NCI-H1694 (cell line): Measurements from ENCODE around the gene CNTNAP3B.
"Not testable (repeated sequence)": the region's sequence is repeated elsewhere in the genome, so short reads cannot be mapped to it uniquely, and the experiment has no call there.

ENCODE experiments used
- DNase-seq: peaks from one replicate; lab custom pipeline; 2025; lab: John Stamatoyannopoulos, UW

The CNTNAP3B gene

DNA sequence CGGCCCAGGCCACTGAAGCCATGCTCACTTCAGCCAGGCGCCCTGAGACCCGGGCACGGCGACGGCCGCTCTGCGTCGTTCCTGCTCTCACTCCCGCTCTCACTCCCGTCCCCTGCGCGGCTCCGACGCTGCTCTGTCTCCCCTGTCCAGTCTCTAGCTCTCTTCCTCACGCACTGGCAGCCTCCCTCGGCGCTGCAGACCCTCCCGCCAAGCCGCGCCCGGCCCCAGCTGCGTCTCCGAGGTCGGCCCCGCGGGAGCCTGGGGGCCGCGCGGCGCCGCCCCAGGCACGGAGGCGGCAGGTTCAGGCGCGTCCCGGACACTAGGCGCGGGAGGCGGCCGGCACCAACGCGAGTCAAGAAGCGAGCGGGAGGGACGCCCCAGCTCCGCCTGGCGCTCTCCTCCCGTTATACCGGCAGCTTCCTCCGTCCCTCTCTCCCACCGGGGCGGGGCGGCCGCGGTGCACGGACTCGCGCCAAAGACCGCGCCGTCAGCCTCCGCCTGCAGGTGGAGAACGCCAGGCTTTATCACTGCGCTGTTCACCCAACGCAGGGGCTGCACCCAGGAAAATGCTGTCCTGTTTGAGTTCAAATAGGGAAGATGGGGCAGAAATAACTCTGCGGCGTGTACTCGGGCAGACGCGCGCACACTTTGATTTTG is at the start of gene CNTNAP3B:
Gene CNTNAP3B, minus strand, starts transcription at position 354 of the 657 bp plus-strand sequence. Its CDS starts 332 bp downstream, at position 22.
- DNase-seq = not testable (repeated sequence)

DNA sequence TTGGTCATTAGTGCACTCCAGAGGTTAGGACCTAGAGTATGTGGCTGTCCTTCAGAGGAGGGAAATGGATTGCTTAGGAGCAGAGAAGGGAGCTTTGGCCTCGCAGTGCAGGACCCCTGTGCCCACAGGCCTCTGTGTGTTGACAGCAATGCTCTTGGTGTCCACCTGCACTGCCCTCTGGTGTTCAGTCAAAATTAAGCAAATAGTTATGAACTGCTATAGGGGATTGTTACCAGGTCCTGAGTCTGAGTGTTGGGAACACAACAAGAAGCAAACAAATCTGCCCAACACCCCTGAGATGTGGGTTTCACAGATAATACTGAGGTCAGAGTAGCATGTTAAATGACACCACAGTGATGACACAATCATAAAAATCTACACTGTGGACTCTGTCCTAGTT is 31.1 kb upstream of the CNTNAP3B start:
- DNase-seq = not testable (repeated sequence)

- DNase-seq = not testable (repeated sequence)
Measured at GRCh38 chr9:42127056-42127841, 2.0 kb downstream of the CNTNAP3B start.

- DNase-seq = not testable (repeated sequence)
Measured at GRCh38 chr9:42121007-42121406, 8.2 kb downstream of the CNTNAP3B start.

DNA sequence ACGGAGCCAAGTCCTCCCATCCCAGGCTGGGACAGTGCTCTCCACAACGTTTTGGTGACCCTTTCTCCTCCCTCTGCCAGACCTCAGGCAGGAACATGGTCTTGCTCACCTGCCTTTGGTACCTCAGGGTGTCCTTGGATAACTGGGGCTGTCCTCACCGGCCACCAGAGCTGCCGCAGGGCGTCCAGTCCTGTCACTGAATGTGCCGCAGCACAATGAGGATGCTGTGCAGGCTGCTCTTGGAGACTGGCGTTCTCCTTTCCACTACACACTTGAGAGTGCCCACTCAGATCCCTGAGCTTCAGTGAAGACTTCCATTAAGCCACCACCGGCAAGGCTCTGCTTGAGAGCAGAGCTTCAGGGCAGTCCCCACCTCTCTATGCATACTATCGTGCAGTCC is 33.3 kb downstream of the CNTNAP3B start:
- not testable (repeated sequence) for DNase-seq

- not testable (repeated sequence) for DNase-seq
Measured at GRCh38 chr9:42084559-42084952, 44.7 kb downstream of the CNTNAP3B start.

DNA sequence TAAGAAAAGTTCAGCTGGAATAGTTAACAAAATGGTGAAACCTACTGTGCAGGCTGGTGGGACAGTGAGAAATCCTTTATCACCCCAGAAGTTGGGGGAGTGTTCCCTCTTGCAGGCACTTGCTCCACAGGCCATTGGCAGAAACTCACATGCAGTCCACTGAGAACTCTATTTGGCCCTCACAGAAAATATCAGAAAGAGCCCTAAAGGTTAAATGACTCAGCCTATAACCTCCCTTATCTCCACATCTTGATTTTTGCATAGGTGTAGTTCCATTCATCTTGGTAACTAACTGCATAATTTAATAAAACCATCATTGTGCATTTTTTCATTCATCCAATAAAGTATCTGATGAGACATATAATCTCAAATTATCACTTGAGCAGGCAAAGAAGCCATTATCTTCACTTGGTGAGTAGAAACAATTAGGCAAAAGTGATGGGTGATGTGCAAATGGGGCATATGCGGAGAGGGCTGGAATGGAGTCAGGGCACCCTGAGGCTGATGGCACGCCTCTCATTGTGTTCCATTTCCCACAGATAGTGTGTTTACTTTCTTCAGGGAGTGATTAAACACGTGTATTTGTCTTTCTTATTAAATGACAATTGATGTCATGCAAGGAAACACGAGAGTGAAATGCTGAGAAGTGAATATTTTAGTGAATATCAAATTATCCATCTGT is 45.2 kb downstream of the CNTNAP3B start:
- DNase-seq = not testable (repeated sequence)

DNA sequence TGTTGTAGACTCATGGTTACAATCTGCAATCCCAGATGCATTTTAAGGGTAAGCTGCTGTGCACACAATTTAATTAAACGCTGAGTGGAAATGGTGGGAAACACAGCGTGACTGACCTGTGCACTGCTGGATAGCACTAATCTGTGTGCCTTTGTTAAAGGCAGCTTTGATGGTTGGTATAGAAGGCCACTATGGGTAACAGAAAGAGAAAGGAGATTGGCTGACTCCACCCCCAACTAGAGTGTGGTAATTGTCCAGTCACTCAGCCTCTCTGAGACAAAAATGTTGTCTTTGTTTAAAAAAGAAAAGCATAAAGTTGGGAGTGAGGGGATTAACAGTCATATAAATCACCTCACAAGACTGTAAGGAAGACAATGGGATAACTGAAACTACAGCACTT is 48.9 kb downstream of the CNTNAP3B start:
- not testable (repeated sequence) for DNase-seq

- DNase-seq = not testable (repeated sequence)
Measured at GRCh38 chr9:42074868-42075267, 54.4 kb downstream of the CNTNAP3B start.

GRCh38 chr9:42071026-42071425 is 58.2 kb downstream of the CNTNAP3B start:
- not testable (repeated sequence) for DNase-seq

GRCh38 chr9:42070035-42070799 is 59.0 kb downstream of the CNTNAP3B start:
- DNase-seq = not testable (repeated sequence)

GRCh38 chr9:42053874-42054273 is 75.4 kb downstream of the CNTNAP3B start:
- not testable (repeated sequence) for DNase-seq

GRCh38 chr9:42050701-42051100 is 78.5 kb downstream of the CNTNAP3B start:
- not testable (repeated sequence) for DNase-seq

DNA sequence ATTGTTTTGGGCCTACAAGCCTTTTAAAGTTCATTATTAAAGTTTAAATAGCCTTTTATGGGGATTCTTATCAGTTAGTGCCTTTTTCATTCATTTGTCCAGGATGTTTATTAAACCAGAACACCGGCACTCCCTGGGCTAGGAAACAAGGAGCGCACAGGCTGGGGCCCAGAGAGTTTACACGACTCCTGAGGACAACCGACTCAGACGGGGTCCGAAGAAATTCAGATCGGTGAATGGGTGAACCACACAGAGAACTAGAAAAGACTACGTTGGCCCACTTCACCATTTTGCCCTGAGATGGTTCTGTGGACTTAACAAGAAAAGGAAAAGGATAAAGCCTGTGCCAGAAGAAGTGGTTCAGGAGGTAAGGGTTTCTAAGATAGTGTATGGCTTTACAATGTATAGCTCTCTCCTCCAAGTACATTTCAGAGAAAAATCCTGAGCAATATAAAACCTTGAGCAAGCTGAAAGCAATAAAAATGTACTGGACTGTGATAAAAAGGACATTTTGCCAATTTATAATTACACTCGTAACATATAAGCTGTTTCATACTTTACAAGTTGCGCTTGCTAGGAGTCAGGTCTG is 84.7 kb downstream of the CNTNAP3B start:
- not testable (repeated sequence) for DNase-seq

DNA sequence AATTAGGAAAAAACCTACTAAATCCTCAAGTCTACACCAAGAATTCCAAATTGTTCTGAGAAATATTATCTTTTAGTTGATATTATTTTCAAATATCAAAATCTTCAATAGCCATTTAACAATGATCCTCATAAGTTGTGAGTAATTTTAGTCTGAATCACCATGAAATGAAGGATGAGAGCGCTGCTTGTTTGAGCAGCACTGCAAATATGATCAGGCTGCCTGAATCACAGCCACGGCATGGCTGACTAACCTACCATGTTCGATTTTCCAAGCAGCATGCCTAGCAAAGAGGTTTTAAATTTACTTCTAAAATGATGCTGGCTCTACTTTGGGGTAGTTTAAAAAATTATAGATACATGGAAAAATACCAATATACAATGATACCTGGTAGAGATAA is 95.7 kb downstream of the CNTNAP3B start:
- not testable (repeated sequence) for DNase-seq

- not testable (repeated sequence) for DNase-seq
Measured at GRCh38 chr9:42020639-42021038, 108.6 kb downstream of the CNTNAP3B start.

- DNase-seq = not testable (repeated sequence)
Measured at GRCh38 chr9:42018220-42018922, 110.9 kb downstream of the CNTNAP3B start.

- not testable (repeated sequence) for DNase-seq
Measured at GRCh38 chr9:42014317-42014716, 114.9 kb downstream of the CNTNAP3B start.

GRCh38 chr9:41991607-41992006 is 137.6 kb downstream of the CNTNAP3B start:
- DNase-seq = not testable (repeated sequence)

DNA sequence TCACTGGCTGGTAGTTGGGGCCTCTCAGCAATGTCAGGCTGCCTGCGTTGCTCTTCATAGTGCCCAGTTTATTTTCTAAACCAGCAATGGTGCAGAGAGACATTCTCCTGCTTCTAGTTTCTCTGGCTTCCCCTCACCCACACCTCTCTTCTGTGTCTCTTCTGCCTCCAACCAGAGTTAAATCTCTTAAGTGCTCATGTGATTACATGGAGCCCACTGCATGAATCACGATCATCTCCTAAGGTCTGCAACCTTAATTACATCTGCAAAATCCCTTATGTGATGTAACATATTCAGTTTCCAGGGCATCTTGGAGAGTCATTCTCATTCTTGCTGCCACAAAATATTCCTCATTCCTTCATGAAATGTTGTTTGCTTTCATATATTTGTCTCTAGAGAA is 149.0 kb downstream of the CNTNAP3B start:
- not testable (repeated sequence) for DNase-seq
